ENCODE measurements around the gene HPCAL1. TPM values are rescaled to one million over a fixed set of nuclear protein-coding genes. Genes with fewer than 3 reads are reported as not detected.

Gene HPCAL1
- total RNA-seq, 1 donor from 2014 or later: 12.3 TPM

GRCh38 chr2:10342245-10342951 lies 39.7 kb downstream of the HPCAL1 start:
- H3K4me2 ChIP-seq (ENCODE audit: low read length): no peak overlapping the region
- H3K27me3 ChIP-seq (ENCODE audit: insufficient read depth, low read length): no peaks in the 10 kb centered on the region
- no peak overlapping the region for H3K27ac Mint-ChIP-seq (ENCODE audit: unreplicated experiment)
- TF ChIP-seq CTCF (IDR thresholded peaks at IDR 0.05; ENCODE audit: insufficient read depth, low read depth, low read length): no peak
- TF ChIP-seq EZH2 (IDR thresholded peaks at IDR 0.05; ENCODE audit: insufficient read depth, low read length): no peak
- FAIRE-seq (no peak), DNase-seq (ENCODE audit: low read depth) (no peak)
- peaks cover 62% of the 10 kb centered on the region for H4K20me1 ChIP-seq (ENCODE audit: insufficient read depth, low read length)
- no peaks in the 10 kb centered on the region for H3K36me3 Mint-ChIP-seq (ENCODE audit: low read depth, unreplicated experiment)
- H3K4me1 ChIP-seq (ENCODE audit: insufficient read depth, low read length): peaks cover 15% of the 10 kb centered on the region
- no peaks in the 10 kb centered on the region for H3K36me3 ChIP-seq (ENCODE audit: insufficient read depth, low read length)
- peaks cover 60% of the 10 kb centered on the region for H3K79me2 ChIP-seq (ENCODE audit: insufficient read depth, low read length)
- H3K9ac ChIP-seq (ENCODE audit: low read length): no peak overlapping the region
- H3K9me3 ChIP-seq (ENCODE audit: insufficient read depth, low read depth, low read length): no peaks in the 10 kb centered on the region
- no peaks in the 10 kb centered on the region for H3K9me3 Mint-ChIP-seq (ENCODE audit: unreplicated experiment)
- H2AFZ ChIP-seq (ENCODE audit: low read depth, low read length): no peak overlapping the region
- no peak overlapping the region for H3K4me3 Mint-ChIP-seq (ENCODE audit: unreplicated experiment)
- H3K4me3 ChIP-seq (ENCODE audit: insufficient read depth, low read depth, low read length): no peak overlapping the region
- H3K27me3 Mint-ChIP-seq (ENCODE audit: low read depth, unreplicated experiment): peaks cover 5% of the 10 kb centered on the region
- no peak overlapping the region for H3K27ac ChIP-seq (ENCODE audit: low read depth, low read length)
- H3K4me1 Mint-ChIP-seq (ENCODE audit: low read depth, unreplicated experiment): peaks cover 22% of the 10 kb centered on the region

- DNase-seq (ENCODE audit: low read depth): no peak
- no peaks in the 10 kb centered on the region for H3K36me3 Mint-ChIP-seq (ENCODE audit: low read depth, unreplicated experiment)
- Histone ChIP-seq H3K27me3 (ENCODE audit: insufficient read depth, low read length) (no peaks in the 10 kb centered on the region), H3K9me3 (ENCODE audit: insufficient read depth, low read depth, low read length) (no peaks in the 10 kb centered on the region), H3K4me1 (ENCODE audit: insufficient read depth, low read length) (peaks cover 19% of the 10 kb centered on the region), H3K4me3 (ENCODE audit: insufficient read depth, low read depth, low read length) (no peak overlapping the region), H4K20me1 (ENCODE audit: insufficient read depth, low read length) (peaks cover 64% of the 10 kb centered on the region), H3K27ac (ENCODE audit: low read depth, low read length) (no peak overlapping the region), H3K4me2 (ENCODE audit: low read length) (no peak overlapping the region), H3K9ac (ENCODE audit: low read length) (no peak overlapping the region), H2AFZ (ENCODE audit: low read depth, low read length) (no peak overlapping the region), H3K36me3 (ENCODE audit: insufficient read depth, low read length) (no peaks in the 10 kb centered on the region), H3K79me2 (ENCODE audit: insufficient read depth, low read length) (peaks cover 61% of the 10 kb centered on the region)
- TF ChIP-seq EZH2 (IDR thresholded peaks at IDR 0.05; ENCODE audit: insufficient read depth, low read length) (no peak), CTCF (IDR thresholded peaks at IDR 0.05; ENCODE audit: insufficient read depth, low read depth, low read length) (no peak)
- no peak overlapping the region for H3K4me3 Mint-ChIP-seq (ENCODE audit: unreplicated experiment)
- FAIRE-seq: no peak
- H3K27me3 Mint-ChIP-seq (ENCODE audit: low read depth, unreplicated experiment): peaks cover 5% of the 10 kb centered on the region
- no peaks in the 10 kb centered on the region for H3K9me3 Mint-ChIP-seq (ENCODE audit: unreplicated experiment)
- H3K27ac Mint-ChIP-seq (ENCODE audit: unreplicated experiment): no peak overlapping the region
- H3K4me1 Mint-ChIP-seq (ENCODE audit: low read depth, unreplicated experiment): peaks cover 25% of the 10 kb centered on the region
Observed at GRCh38 chr2:10343191-10343590, 40.5 kb downstream of the HPCAL1 start.

GRCh38 chr2:10343658-10344057 lies 41.0 kb downstream of the HPCAL1 start:
- Histone ChIP-seq H3K27me3 (ENCODE audit: insufficient read depth, low read length) (no peaks in the 10 kb centered on the region), H3K9ac (ENCODE audit: low read length) (no peak overlapping the region), H4K20me1 (ENCODE audit: insufficient read depth, low read length) (peaks cover 59% of the 10 kb centered on the region), H2AFZ (ENCODE audit: low read depth, low read length) (no peak overlapping the region), H3K4me1 (ENCODE audit: insufficient read depth, low read length) (peaks cover 19% of the 10 kb centered on the region), H3K4me3 (ENCODE audit: insufficient read depth, low read depth, low read length) (no peak overlapping the region), H3K79me2 (ENCODE audit: insufficient read depth, low read length) (peaks cover 56% of the 10 kb centered on the region), H3K27ac (ENCODE audit: low read depth, low read length) (no peak overlapping the region), H3K9me3 (ENCODE audit: insufficient read depth, low read depth, low read length) (no peaks in the 10 kb centered on the region), H3K4me2 (ENCODE audit: low read length) (no peak overlapping the region), H3K36me3 (ENCODE audit: insufficient read depth, low read length) (no peaks in the 10 kb centered on the region)
- no peak for FAIRE-seq
- Mint-ChIP-seq H3K27me3 (ENCODE audit: low read depth, unreplicated experiment) (peaks cover 5% of the 10 kb centered on the region), H3K9me3 (ENCODE audit: unreplicated experiment) (no peaks in the 10 kb centered on the region), H3K27ac (ENCODE audit: unreplicated experiment) (no peak overlapping the region), H3K4me1 (ENCODE audit: low read depth, unreplicated experiment) (peaks cover 25% of the 10 kb centered on the region), H3K4me3 (ENCODE audit: unreplicated experiment) (no peak overlapping the region), H3K36me3 (ENCODE audit: low read depth, unreplicated experiment) (no peaks in the 10 kb centered on the region)
- DNase-seq (ENCODE audit: low read depth): no peak
- no peak for TF ChIP-seq CTCF (IDR thresholded peaks at IDR 0.05; ENCODE audit: insufficient read depth, low read depth, low read length)
- TF ChIP-seq EZH2 (IDR thresholded peaks at IDR 0.05; ENCODE audit: insufficient read depth, low read length): no peak
